Pancreas (tissue), 8 donors: ENCODE data around the gene OR52A5. TPM values are rescaled to one million over a fixed set of nuclear protein-coding genes. Genes with fewer than 3 reads are reported as not detected.

ENCODE experiments used
- polyA plus RNA-seq, 2 donors: library from polyadenylated mRNA; stranded (reverse); fragments of 200-250 nt; gene quantifications; one replicate each; pipeline ENCODE4 v1.2.3, GENCODE V29; 2013
- total RNA-seq, 6 donors: library from RNA; stranded (reverse); fragmentation: NEBNext Ultra II Directional in 4 of 6; extraction: Animal tissue kit (Norgen Biotek cat#: 25700) in 4 of 6; gene quantifications; one replicate each; pipeline versions ENCODE4 v1.2.1 to v1.2.4, GENCODE V29; 2021 to 2023
- donor health status: healthy with polysubstance abuse.
- donor health status: DM: no; HTN: no; CAD: no; lungs with moderate emphysema.
- donor health status: DM: no; HTN: no; CAD: no.
- donor health status: Bipolar disorder and iron deficiency.
- donor health status: DM: yes; HTN: yes; CAD: no.
- donor health status: DM: no; HTN: no; CAD: no.
- donor health status: DM: no; HTN: no; CAD: no.
- donor health status: DM: yes; HTN: yes; CAD: no.

Gene OR52A5
- total and polyA plus RNA-seq, 8 donors = not detected

Other genes starting within 250 kb of the OR52A5 start
- not detected for gene OR51A7, start 234.6 kb downstream of the OR52A5 start, total RNA-seq
- not detected for gene OR51A7, start 234.6 kb downstream of the OR52A5 start, polyA plus RNA-seq
- gene OR51G2, start 219.0 kb downstream of the OR52A5 start, total RNA-seq = not detected
- not detected for gene OR51G2, start 219.0 kb downstream of the OR52A5 start, polyA plus RNA-seq
- not detected for gene OR51G1, start 214.0 kb downstream of the OR52A5 start, total RNA-seq
- not detected for gene OR51G1, start 214.0 kb downstream of the OR52A5 start, polyA plus RNA-seq
- not detected for gene OR51A4, start 190.8 kb downstream of the OR52A5 start, total RNA-seq
- not detected for gene OR51A4, start 190.8 kb downstream of the OR52A5 start, polyA plus RNA-seq
- not detected for gene OR51A2, start 182.6 kb downstream of the OR52A5 start, total RNA-seq
- not detected for gene OR51A2, start 182.6 kb downstream of the OR52A5 start, polyA plus RNA-seq
- gene OR51L1, start 143.5 kb downstream of the OR52A5 start, total RNA-seq = not detected
- gene OR51L1, start 143.5 kb downstream of the OR52A5 start, polyA plus RNA-seq = not detected
- gene OR52J3, start 91.8 kb downstream of the OR52A5 start, total RNA-seq = not detected
- gene OR52J3, start 91.8 kb downstream of the OR52A5 start, polyA plus RNA-seq = not detected
- gene OR52E2, start 78.7 kb downstream of the OR52A5 start, total RNA-seq = not detected
- not detected for gene OR52E2, start 78.7 kb downstream of the OR52A5 start, polyA plus RNA-seq
- gene OR52E1, start 68.8 kb downstream of the OR52A5 start, total RNA-seq = not detected
- gene OR52E1, start 68.8 kb downstream of the OR52A5 start, polyA plus RNA-seq = not detected
- not detected for gene OR52A1, start 16.4 kb upstream of the OR52A5 start, total RNA-seq
- not detected for gene OR52A1, start 16.4 kb upstream of the OR52A5 start, polyA plus RNA-seq
- not detected for gene OR51V1, start 62.3 kb upstream of the OR52A5 start, total RNA-seq
- not detected for gene OR51V1, start 62.3 kb upstream of the OR52A5 start, polyA plus RNA-seq
- 10 to 100 TPM in 3 of 6 donors, 1 to 10 TPM in 3; 2.2 to 89.0 (median 7.4) TPM for gene HBB, start 88.7 kb upstream of the OR52A5 start, total RNA-seq
- gene HBB, start 88.7 kb upstream of the OR52A5 start, polyA plus RNA-seq = 1 to 10 TPM; 3.9 to 4.9 TPM
- gene HBD, start 96.1 kb upstream of the OR52A5 start, total RNA-seq = 1 to 10 TPM in 1 of 6 donors, not detected in 5; 1.1 TPM
- not detected for gene HBD, start 96.1 kb upstream of the OR52A5 start, polyA plus RNA-seq
- gene HBG1, start 111.5 kb upstream of the OR52A5 start, total RNA-seq = 1 to 10 TPM in 1 of 6 donors, not detected in 5; 3.3 TPM
- gene HBG1, start 111.5 kb upstream of the OR52A5 start, polyA plus RNA-seq = not detected
- 10 to 100 TPM in 1 of 6 donors, not detected in 5; 10.6 TPM for gene HBG2, start 116.4 kb upstream of the OR52A5 start, total RNA-seq
- gene HBG2, start 116.4 kb upstream of the OR52A5 start, polyA plus RNA-seq = not detected
- 1 to 10 TPM in 1 of 6 donors, not detected in 5; 3.5 TPM for gene HBE1, start 131.6 kb upstream of the OR52A5 start, total RNA-seq
- not detected for gene HBE1, start 131.6 kb upstream of the OR52A5 start, polyA plus RNA-seq
- not detected for gene OR51B4, start 163.6 kb upstream of the OR52A5 start, total RNA-seq
- not detected for gene OR51B4, start 163.6 kb upstream of the OR52A5 start, polyA plus RNA-seq
- not detected for gene OR51B2, start 185.9 kb upstream of the OR52A5 start, total RNA-seq
- not detected for gene OR51B2, start 185.9 kb upstream of the OR52A5 start, polyA plus RNA-seq
- gene OR51B5, start 205.2 kb upstream of the OR52A5 start, total RNA-seq = under 1 TPM in 3 of 6 donors, not detected in 3; 0.14 to 0.24 (median 0.19) TPM
- under 1 TPM in 1 of 2 donors, not detected in 1; 0.05 TPM for gene OR51B5, start 205.2 kb upstream of the OR52A5 start, polyA plus RNA-seq
- not detected for gene OR51B6, start 213.2 kb upstream of the OR52A5 start, total RNA-seq
- not detected for gene OR51B6, start 213.2 kb upstream of the OR52A5 start, polyA plus RNA-seq
- gene OR51M1, start 245.5 kb upstream of the OR52A5 start, total RNA-seq = not detected
- gene OR51M1, start 245.5 kb upstream of the OR52A5 start, polyA plus RNA-seq = not detected